Lung (tissue), 12 donors: ENCODE measurements around the gene DIDO1. TPM values are rescaled to one million over a fixed set of nuclear protein-coding genes. Genes with fewer than 3 reads are reported as not detected.

Experiments used
- ATAC-seq: fragments of 200-7000 bp; cut with Tn5 transposase; one replicate; pipeline ENCODE4 v1.9.1; 2020; ENCODE audit warnings: moderate number of reproducible peaks; ENCODE audit not compliant: insufficient read depth, low FRiP score
- DNase-seq, 3 donors: peaks; one replicate each; pipeline ENCODE4 v3.0.0-alpha.2; 2013 to 2017
- H3K27ac ChIP-seq, 2 donors: one replicate each; pipeline ENCODE4 v1.5.1; 2013; ENCODE audit warnings: mild to moderate bottlenecking in 2 of 2, moderate library complexity in 2 of 2, control low read depth in 1 of 2, inconsistent platforms in 1 of 2, low read depth in 1 of 2, low read length in 1 of 2
- H3K27me3 ChIP-seq, 3 donors: one replicate each; pipeline ENCODE4 v1.5.1; 2013; ENCODE audit warnings: low read length in 2 of 3; ENCODE audit not compliant: control insufficient read depth in 3 of 3, insufficient read depth in 3 of 3
- H3K36me3 ChIP-seq, 4 donors: one replicate each; pipeline ENCODE4 v1.5.1; 2013; ENCODE audit warnings: low read length in 4 of 4, mild to moderate bottlenecking in 1 of 4, moderate library complexity in 1 of 4; ENCODE audit not compliant: control insufficient read depth in 4 of 4, insufficient read depth in 4 of 4
- H3K4me1 ChIP-seq, 5 donors: one replicate each; pipeline ENCODE4 v1.5.1; 2013; ENCODE audit warnings: low read length in 5 of 5, mild to moderate bottlenecking in 2 of 5, moderate library complexity in 1 of 5; ENCODE audit not compliant: control insufficient read depth in 5 of 5, insufficient read depth in 5 of 5
- H3K4me3 ChIP-seq: one replicate; pipeline ENCODE4 v1.5.1; 2013; ENCODE audit warnings: mild to moderate bottlenecking, control low read depth, moderate library complexity
- H3K9ac ChIP-seq, 2 donors: one replicate each; pipeline ENCODE4 v1.5.1; 2013; ENCODE audit warnings: low read length in 2 of 2, control low read depth in 1 of 2; ENCODE audit not compliant: insufficient read depth in 1 of 2
- H3K9me3 ChIP-seq, 4 donors: one replicate each; pipeline ENCODE4 v1.5.1; 2013; ENCODE audit warnings: low read length in 3 of 4, mild to moderate bottlenecking in 1 of 4, moderate library complexity in 1 of 4; ENCODE audit not compliant: control insufficient read depth in 4 of 4, insufficient read depth in 3 of 4
- CTCF ChIP-seq: IDR thresholded peaks from 2 replicates; pipeline ENCODE4 v1.5.1; 2012; ENCODE audit warnings: mild to moderate bottlenecking; ENCODE audit errors: control extremely low read depth, extremely low read depth
- WGBS, 2 donors: extraction: QIAGEN DNeasy Blood & Tissue Kit; methylation state at CpG; one replicate each; pipeline ENCODE4 v1.1.7; 2013; 5-methylcytosine and 5-hydroxymethylcytosine counted together
- polyA plus RNA-seq, 2 donors: library from polyadenylated mRNA; stranded (reverse); fragments of 200-250 nt; gene quantifications; one replicate each; pipeline ENCODE4 v1.2.1, GENCODE V29; 2013
- total RNA-seq, 2 donors: library from RNA; depleted of rRNA in 1 of 2; stranded (reverse); fragments of >200 nt in 1 of 2; gene quantifications; one replicate each; pipeline ENCODE4 v1.2.1, GENCODE V29; 2014 to 2021
- donor health status: control.
- donor health status: control.
- donor health status: Bipolar disorder and iron deficiency.
- donor health status: healthy.
- donor health status: DM: yes; HTN: yes; CAD: no.

The DIDO1 gene
- total and polyA plus RNA-seq, 4 donors: 19.6 to 71.2 (median 35.8) TPM

GRCh38 chr20:62965363-62965771, 39.1 kb upstream of the DIDO1 start:
- Histone ChIP-seq H3K4me1 (peaks cover 0 to 3% (median 0%) of the 10 kb centered on the region in 5 donors), H3K27me3 (no peaks in the 10 kb centered on the region), H3K9me3 (no peaks in the 10 kb centered on the region), H3K4me3 (no peak overlapping the region), H3K27ac (no peak overlapping the region), H3K9ac (no peak overlapping the region), H3K36me3 (peaks cover 0 to 4% (median 0%) of the 10 kb centered on the region in 4 donors)
- no peak for TF ChIP-seq CTCF
- no peak for ATAC-seq
- 77 to 78% methylated on average over 18 to 19 of the region's 19 CpGs for WGBS, 2 donors
- DNase-seq: no peak

GRCh38 chr20:62964700-62965099, 38.4 kb upstream of the DIDO1 start:
- ATAC-seq (no peak), DNase-seq (no peak)
- H3K4me1 ChIP-seq: peaks cover 0 to 3% (median 0%) of the 10 kb centered on the region in 5 donors
- no peak for TF ChIP-seq CTCF
- 54 to 73% methylated on average over 20 of the region's 20 CpGs for WGBS, 2 donors
- peaks cover 0 to 4% (median 0%) of the 10 kb centered on the region in 4 donors for H3K36me3 ChIP-seq
- H3K9me3 ChIP-seq: no peaks in the 10 kb centered on the region
- no peak overlapping the region for H3K27ac ChIP-seq
- no peak overlapping the region for H3K9ac ChIP-seq
- H3K4me3 ChIP-seq: no peak overlapping the region
- no peaks in the 10 kb centered on the region for H3K27me3 ChIP-seq

- no peak for TF ChIP-seq CTCF
- ATAC-seq (no peak), DNase-seq (no peak)
- Histone ChIP-seq H3K27ac (no peak overlapping the region), H3K4me1 (peaks cover 0 to 3% (median 0%) of the 10 kb centered on the region in 5 donors), H3K36me3 (peaks cover 0 to 4% (median 0%) of the 10 kb centered on the region in 4 donors), H3K27me3 (no peaks in the 10 kb centered on the region), H3K4me3 (no peak overlapping the region), H3K9ac (no peak overlapping the region), H3K9me3 (no peaks in the 10 kb centered on the region)
- 86 to 89% methylated on average over 27 to 32 of the region's 32 CpGs for WGBS, 2 donors
Measured at GRCh38 chr20:62963614-62964397, 37.5 kb upstream of the DIDO1 start.
